Muscle of leg (tissue), 11 donors: Measurements from ENCODE around the gene URB2. TPM values are rescaled to one million over a fixed set of nuclear protein-coding genes. Genes with fewer than 3 reads are reported as not detected.

Experiments used
- DNase-seq: peaks from one replicate; pipeline ENCODE4 v3.0.0; 2013
- H3K27ac ChIP-seq: one replicate; pipeline ENCODE4 v1.5.1; 2013; ENCODE audit warnings: mild to moderate bottlenecking, low read length, control low read depth
- H3K27me3 ChIP-seq: one replicate; pipeline ENCODE4 v1.6.1; 2013; ENCODE audit warnings: low read length; ENCODE audit not compliant: control insufficient read depth, insufficient read depth
- H3K36me3 ChIP-seq: one replicate; pipeline ENCODE4 v1.6.1; 2013; ENCODE audit warnings: low read length; ENCODE audit not compliant: control insufficient read depth, insufficient read depth
- H3K4me1 ChIP-seq: one replicate; pipeline ENCODE4 v1.6.1; 2013; ENCODE audit warnings: low read length; ENCODE audit not compliant: control insufficient read depth, insufficient read depth
- H3K4me3 ChIP-seq: one replicate; pipeline ENCODE4 v1.5.1; 2013; ENCODE audit warnings: low read length, control low read depth
- H3K9me3 ChIP-seq: replicated peaks from 2 replicates; pipeline ENCODE4 v1.6.1; 2013; ENCODE audit warnings: low read depth, low read length; ENCODE audit not compliant: control insufficient read depth
- WGBS: methylation state at CpG from one replicate; pipeline ENCODE4 v1.1.5; 2013; ENCODE audit warnings: missing lambda C conversion rate; ENCODE audit not compliant: insufficient coverage; 5-methylcytosine and 5-hydroxymethylcytosine counted together
- polyA plus RNA-seq, 8 donors: library from polyadenylated mRNA; unstranded; fragments of 120-200 nt; gene quantifications; one replicate each; pipeline versions ENCODE4 v1.2.1 to v1.2.3, GENCODE V29; 2013; ENCODE audit warnings: inconsistent platforms in 1 of 8, low replicate concordance in 1 of 8; ENCODE audit not compliant: insufficient read length in 8 of 8, insufficient read depth in 1 of 8
- total RNA-seq: library from RNA; stranded (reverse); fragments of 120-200 nt; gene quantifications from one replicate; pipeline ENCODE4 v1.2.4, GENCODE V29; 2013

URB2 gene
- total and polyA plus RNA-seq, 9 donors: 5.1 to 8.0 (median 6.0) TPM

DNA sequence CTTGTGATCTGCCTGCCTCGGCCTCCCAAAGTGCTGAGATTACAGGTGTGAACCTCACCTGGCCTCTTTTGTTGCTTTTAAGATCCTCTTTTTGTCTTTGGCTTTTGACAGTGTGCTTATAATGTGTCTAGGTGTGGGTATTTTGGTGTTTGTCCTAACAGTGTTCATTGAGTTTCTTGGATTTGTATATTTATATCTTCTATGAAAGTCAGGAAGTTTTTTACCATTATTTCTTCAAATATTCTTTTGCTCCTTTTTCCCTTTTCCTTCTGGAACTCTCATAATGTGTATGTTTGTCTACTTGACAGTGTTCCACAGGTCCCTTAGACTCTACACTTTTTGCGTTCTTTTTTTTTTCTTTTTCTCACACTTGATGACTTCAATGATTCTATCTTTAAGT lies 59.1 kb downstream of the URB2 start:
- Histone ChIP-seq H3K4me1 (peaks cover 11% of the 10 kb centered on the region), H3K9me3 (peaks cover 24% of the 10 kb centered on the region), H3K36me3 (no peaks in the 10 kb centered on the region), H3K27ac (no peak overlapping the region), H3K4me3 (no peak overlapping the region), H3K27me3 (no peaks in the 10 kb centered on the region)
- 100% methylated on average over 1 of the region's 2 CpGs for WGBS
- DNase-seq: no peak

DNA sequence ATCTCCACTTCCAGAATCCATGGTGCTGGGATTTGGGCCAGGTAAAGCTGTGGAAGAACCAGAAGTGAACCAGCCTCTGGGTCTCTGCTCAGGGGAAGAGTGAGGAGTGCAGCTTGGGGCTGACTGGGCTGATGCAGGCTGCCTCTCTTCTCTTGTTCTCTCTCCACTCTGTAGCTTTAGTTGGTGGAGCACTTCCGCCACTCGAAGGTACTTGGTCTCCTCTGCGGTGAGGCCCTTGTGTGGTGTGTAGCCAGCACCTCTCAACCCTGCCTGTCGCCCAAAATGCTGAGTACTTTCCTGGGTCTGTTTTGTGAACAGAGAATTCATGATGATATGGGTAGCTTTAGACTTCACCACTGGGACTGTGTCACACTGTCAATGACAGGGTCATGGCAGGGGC lies 63.2 kb downstream of the URB2 start:
- Histone ChIP-seq H3K4me1 (peaks cover 37% of the 10 kb centered on the region), H3K4me3 (no peak overlapping the region), H3K27me3 (no peaks in the 10 kb centered on the region), H3K36me3 (no peaks in the 10 kb centered on the region), H3K9me3 (peaks cover 17% of the 10 kb centered on the region), H3K27ac (peak overlapping the region; percentile 62)
- no peak for DNase-seq
- no CpG with 5 or more reads among the region's 4 CpGs for WGBS

DNA sequence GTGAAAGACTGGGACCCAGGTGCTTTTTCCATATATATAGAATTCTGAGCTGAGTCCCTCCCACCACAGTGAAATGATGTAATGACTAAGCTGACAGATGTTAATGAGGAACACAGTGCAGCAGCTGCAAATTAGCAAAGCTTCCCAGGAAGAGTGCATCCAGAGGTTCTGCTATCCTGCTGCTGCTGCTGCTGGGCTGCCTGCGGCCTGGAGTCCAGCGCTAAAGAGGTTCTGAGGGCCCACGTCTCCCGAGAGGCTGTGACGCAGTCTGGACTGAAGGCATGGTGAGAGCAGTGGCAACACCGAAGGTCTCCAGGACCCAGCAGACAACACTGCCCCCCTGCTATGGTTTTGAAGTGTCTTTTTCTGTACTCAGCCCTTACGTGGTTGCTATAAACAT lies 63.9 kb downstream of the URB2 start:
- Histone ChIP-seq H3K9me3 (peaks cover 11% of the 10 kb centered on the region), H3K4me3 (no peak overlapping the region), H3K36me3 (no peaks in the 10 kb centered on the region), H3K4me1 (peaks cover 43% of the 10 kb centered on the region), H3K27me3 (no peaks in the 10 kb centered on the region), H3K27ac (peak overlapping the region; percentile 62)
- WGBS: no CpG with 5 or more reads among the region's 7 CpGs
- peak; percentile 85 for DNase-seq

DNA sequence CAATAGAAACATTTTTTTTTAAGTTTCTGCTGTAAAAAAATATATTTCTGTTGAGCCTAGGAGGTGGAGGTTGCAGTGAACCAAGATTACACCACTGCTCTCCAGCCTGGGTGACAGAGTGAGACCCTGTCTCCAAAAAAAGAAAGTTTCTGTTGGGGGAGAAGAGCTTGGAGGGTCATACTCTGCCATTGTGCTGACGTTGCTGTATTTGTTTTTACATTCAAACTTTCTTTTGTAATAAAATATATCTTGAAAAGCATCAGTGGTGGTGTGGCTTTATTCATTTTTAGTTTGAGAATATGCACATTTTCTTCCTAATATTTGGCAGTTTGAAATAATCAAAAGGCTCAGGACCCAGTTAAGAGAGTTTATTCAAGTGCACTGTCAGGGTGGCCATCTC lies 64.6 kb downstream of the URB2 start:
- H3K36me3 ChIP-seq: no peaks in the 10 kb centered on the region
- no peaks in the 10 kb centered on the region for H3K27me3 ChIP-seq
- H3K4me3 ChIP-seq: no peak overlapping the region
- peaks cover 46% of the 10 kb centered on the region for H3K4me1 ChIP-seq
- H3K27ac ChIP-seq: no peak overlapping the region
- DNase-seq: no peak
- H3K9me3 ChIP-seq: peaks cover 3% of the 10 kb centered on the region
- WGBS: no CpG with 5 or more reads among the region's 1 CpG

DNA sequence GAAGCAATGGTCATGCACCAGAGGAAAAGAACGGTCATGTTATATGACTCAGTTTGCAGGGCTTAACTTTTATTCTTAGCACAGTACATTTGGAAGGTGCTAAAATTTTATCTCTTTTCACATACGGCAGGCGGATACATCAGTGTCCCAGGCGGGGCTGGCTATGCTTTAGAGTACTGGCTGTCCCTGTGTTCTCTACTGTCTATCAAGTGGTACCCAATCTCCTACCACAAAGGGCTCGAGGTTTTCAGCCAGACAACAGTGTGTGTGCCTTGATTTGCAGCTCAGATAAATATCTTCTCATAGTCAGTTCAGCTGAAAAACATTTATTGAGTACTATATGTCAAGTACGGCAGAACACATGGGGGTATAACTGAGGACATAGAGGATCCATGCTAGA lies 65.3 kb downstream of the URB2 start:
- Histone ChIP-seq H3K36me3 (no peaks in the 10 kb centered on the region), H3K27ac (no peak overlapping the region), H3K27me3 (no peaks in the 10 kb centered on the region), H3K4me1 (peaks cover 48% of the 10 kb centered on the region), H3K4me3 (no peak overlapping the region), H3K9me3 (peaks cover under 1% of the 10 kb centered on the region)
- WGBS: 93% methylated on average over 4 of the region's 6 CpGs
- DNase-seq: no peak

DNA sequence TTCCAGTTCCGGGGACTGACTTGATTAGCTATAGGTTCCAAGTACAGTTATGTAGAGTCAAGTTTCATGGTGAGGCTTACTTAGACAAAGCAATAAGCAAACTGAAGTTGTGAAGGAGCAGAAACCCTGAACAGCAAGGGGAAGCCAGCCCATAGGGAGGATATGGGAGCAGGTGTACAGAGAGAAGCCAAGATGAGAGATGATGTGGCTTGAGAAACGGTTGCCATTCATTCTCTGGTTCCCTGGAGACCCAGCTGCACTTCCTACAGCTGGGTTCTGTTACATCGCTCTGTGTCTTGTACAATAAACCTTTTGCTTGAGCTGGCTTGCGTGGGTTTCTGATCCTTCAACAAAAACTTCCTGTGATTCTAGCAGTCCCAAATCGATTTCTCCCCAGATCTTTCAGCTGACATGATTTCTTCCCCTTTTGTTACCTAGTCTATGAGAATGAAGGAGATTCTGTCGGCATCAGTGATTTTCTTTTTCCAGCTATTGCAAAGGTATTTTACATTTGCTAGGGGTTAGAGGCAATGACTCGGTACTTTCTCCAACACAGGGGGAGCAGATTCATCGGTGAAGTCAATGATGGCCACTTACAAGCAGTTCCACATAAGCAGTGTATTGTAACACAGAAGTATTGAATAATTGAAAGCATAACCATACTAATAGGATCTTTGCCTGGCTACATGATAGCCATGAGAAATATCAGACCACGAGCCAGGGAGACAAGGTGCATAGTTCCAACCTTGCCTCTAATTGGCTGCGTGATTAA lies 67.3 kb downstream of the URB2 start:
- WGBS: 8% methylated on average over 4 of the region's 10 CpGs
- Histone ChIP-seq H3K27ac (peak overlapping the region; percentile 85), H3K4me1 (peaks cover 48% of the 10 kb centered on the region), H3K9me3 (no peaks in the 10 kb centered on the region), H3K27me3 (no peaks in the 10 kb centered on the region), H3K4me3 (no peak overlapping the region), H3K36me3 (no peaks in the 10 kb centered on the region)
- peak; percentile 88 for DNase-seq

DNA sequence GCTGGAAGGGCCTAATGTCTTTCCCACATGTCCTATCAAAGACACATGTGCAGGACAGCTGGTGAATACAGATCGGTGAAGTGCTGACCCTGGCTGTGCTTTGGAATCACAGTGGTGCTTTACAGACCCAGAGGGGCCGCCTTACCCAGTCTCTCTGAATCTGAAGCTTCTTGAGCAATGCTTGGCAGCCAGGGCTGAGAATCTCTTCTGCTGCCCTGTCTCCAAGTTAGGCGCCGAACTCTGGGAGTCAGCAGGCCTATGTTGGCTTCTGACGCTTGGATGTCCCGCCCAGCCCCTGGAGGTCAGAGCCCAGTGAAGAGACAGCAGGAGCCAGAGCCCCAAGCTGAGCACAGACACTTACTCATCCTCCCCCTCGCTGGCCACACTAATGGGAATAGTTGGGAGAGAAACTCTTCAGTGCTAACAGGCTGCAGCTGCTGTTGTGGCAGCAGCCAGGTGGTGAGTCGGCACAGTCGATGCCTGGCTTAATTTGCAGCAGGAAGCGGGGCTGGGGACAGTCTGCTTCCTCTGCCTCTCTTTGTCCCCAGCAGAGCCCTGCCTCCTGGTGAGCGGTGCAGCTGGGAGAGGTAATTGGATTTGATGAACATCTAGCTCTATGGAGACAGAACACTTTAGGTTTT lies 68.1 kb downstream of the URB2 start:
- peak overlapping the region; percentile 85 for H3K27ac ChIP-seq
- 8% methylated on average over 8 of the region's 11 CpGs for WGBS
- no peak overlapping the region for H3K4me3 ChIP-seq
- H3K4me1 ChIP-seq: peaks cover 47% of the 10 kb centered on the region
- DNase-seq: peak; percentile 93
- H3K9me3 ChIP-seq: no peaks in the 10 kb centered on the region
- no peaks in the 10 kb centered on the region for H3K27me3 ChIP-seq
- no peaks in the 10 kb centered on the region for H3K36me3 ChIP-seq

- no peak for DNase-seq
- Histone ChIP-seq H3K4me3 (no peak overlapping the region), H3K27ac (no peak overlapping the region), H3K4me1 (peaks cover 38% of the 10 kb centered on the region), H3K27me3 (no peaks in the 10 kb centered on the region), H3K9me3 (no peaks in the 10 kb centered on the region), H3K36me3 (no peaks in the 10 kb centered on the region)
- WGBS: 94% methylated on average over 2 of the region's 5 CpGs
Measured at GRCh38 chr1:229696385-229696784, 70.3 kb downstream of the URB2 start.

GRCh38 chr1:229699613-229700267 lies 73.7 kb downstream of the URB2 start:
- peaks cover 3% of the 10 kb centered on the region for H3K9me3 ChIP-seq
- H3K27ac ChIP-seq: no peak overlapping the region
- peak; percentile 35 for DNase-seq
- no peaks in the 10 kb centered on the region for H3K36me3 ChIP-seq
- no peaks in the 10 kb centered on the region for H3K27me3 ChIP-seq
- WGBS: 43% methylated on average over 1 of the region's 7 CpGs
- peaks cover 13% of the 10 kb centered on the region for H3K4me1 ChIP-seq
- H3K4me3 ChIP-seq: no peak overlapping the region

GRCh38 chr1:229704157-229704556 lies 78.1 kb downstream of the URB2 start:
- 71% methylated on average over 1 of the region's 2 CpGs for WGBS
- Histone ChIP-seq H3K27me3 (no peaks in the 10 kb centered on the region), H3K9me3 (peaks cover 3% of the 10 kb centered on the region), H3K4me3 (no peak overlapping the region), H3K27ac (no peak overlapping the region), H3K4me1 (peaks cover 7% of the 10 kb centered on the region), H3K36me3 (no peaks in the 10 kb centered on the region)
- DNase-seq: no peak
